ENCODE measurements around the gene RTEL1.

GRCh38 chr20:63667858-63668257, 9.7 kb downstream of the RTEL1 start:
- TF ChIP-seq CTCF (IDR thresholded peaks at IDR 0.05; ENCODE audit: low read length) = no peak
- no peak for TF ChIP-seq EZH2 (IDR thresholded peaks at IDR 0.05; ENCODE audit: borderline replicate concordance, low read length)
